Endothelial cell of umbilical vein (primary cell): ENCODE measurements around the gene KIF25.

Source experiments
- EZH2 ChIP-seq: IDR thresholded peaks from 2 replicates; pipeline ENCODE4 v1.6.1; 2012; ENCODE audit warnings: borderline replicate concordance, low read depth, mild to moderate bottlenecking, moderate library complexity, low read length, inconsistent platforms; ENCODE audit not compliant: severe bottlenecking
- MAX ChIP-seq: IDR thresholded peaks from 2 replicates; pipeline ENCODE4 v1.6.1; 2011; ENCODE audit not compliant: insufficient read depth, insufficient read length
- POLR2A ChIP-seq: IDR thresholded peaks from 2 replicates; pipeline ENCODE4 v1.6.1; 2012; ENCODE audit warnings: low read depth, mild to moderate bottlenecking, control low read depth, low read length
- POLR2AphosphoS5 ChIP-seq: IDR thresholded peaks from 2 replicates; pipeline ENCODE4 v1.6.1; 2012; ENCODE audit warnings: low read depth, mild to moderate bottlenecking, control low read depth, low read length, moderate library complexity; ENCODE audit not compliant: insufficient read depth
- TF ChIP-seq, protein P1 (sequence below), 2 donors: IDR thresholded peaks; 1 replicate in 1 of 2; 2 replicates in 1 of 2; pipeline ENCODE4 v1.5.1; 2011; ENCODE audit warnings: low read length in 2 of 2, mild to moderate bottlenecking in 2 of 2, moderate library complexity in 2 of 2, control low read depth in 1 of 2, inconsistent platforms in 1 of 2, low read depth in 1 of 2; ENCODE audit not compliant: insufficient read depth in 1 of 2; ENCODE audit errors: extremely low read depth in 1 of 2

- TF ChIP-seq, protein P1, sequence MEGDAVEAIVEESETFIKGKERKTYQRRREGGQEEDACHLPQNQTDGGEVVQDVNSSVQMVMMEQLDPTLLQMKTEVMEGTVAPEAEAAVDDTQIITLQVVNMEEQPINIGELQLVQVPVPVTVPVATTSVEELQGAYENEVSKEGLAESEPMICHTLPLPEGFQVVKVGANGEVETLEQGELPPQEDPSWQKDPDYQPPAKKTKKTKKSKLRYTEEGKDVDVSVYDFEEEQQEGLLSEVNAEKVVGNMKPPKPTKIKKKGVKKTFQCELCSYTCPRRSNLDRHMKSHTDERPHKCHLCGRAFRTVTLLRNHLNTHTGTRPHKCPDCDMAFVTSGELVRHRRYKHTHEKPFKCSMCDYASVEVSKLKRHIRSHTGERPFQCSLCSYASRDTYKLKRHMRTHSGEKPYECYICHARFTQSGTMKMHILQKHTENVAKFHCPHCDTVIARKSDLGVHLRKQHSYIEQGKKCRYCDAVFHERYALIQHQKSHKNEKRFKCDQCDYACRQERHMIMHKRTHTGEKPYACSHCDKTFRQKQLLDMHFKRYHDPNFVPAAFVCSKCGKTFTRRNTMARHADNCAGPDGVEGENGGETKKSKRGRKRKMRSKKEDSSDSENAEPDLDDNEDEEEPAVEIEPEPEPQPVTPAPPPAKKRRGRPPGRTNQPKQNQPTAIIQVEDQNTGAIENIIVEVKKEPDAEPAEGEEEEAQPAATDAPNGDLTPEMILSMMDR (IDR thresholded peaks at IDR 0.05; ENCODE audit: extremely low read depth in 1 of 2, insufficient read depth in 1 of 2, low read depth in 1 of 2, low read length in 2 of 2) = no peak
- no peak for TF ChIP-seq EZH2
- no peak for TF ChIP-seq POLR2A
- TF ChIP-seq POLR2AphosphoS5 = no peak
- TF ChIP-seq MAX = no peak
Observed at GRCh38 chr6:168073937-168074730, 76.7 kb downstream of the KIF25 start.
